B cell (primary cell): Measurements from ENCODE around the gene PRPF39. TPM values are rescaled to one million over a fixed set of nuclear protein-coding genes. Genes with fewer than 3 reads are reported as not detected.

Experiments used
- ATAC-seq: fragments of 200-7000 bp; cut with Tn5 transposase; one replicate; pipeline ENCODE4 v1.10.0; 2021; ENCODE audit warnings: low read depth, mild to moderate bottlenecking, moderate number of reproducible peaks, moderate library complexity
- CTCF ChIA-PET: fragments of 350-600 bp; sonication (Branson Sonifier 250); formaldehyde crosslinking; loops from one replicate; lab custom pipeline; 2021; ENCODE audit warnings: antibody characterized with exemption, inconsistent platforms; lab: Charles Lee
- POLR2A ChIA-PET: fragments of 350-600 bp; sonication (Branson Sonifier 250); formaldehyde crosslinking; loops from one replicate; lab custom pipeline; 2021; ENCODE audit warnings: antibody characterized with exemption; lab: Charles Lee
- DNase-seq: peaks from one replicate; pipeline ENCODE4 v3.0.0; 2013
- H2AFZ ChIP-seq: 2 replicates; pipeline ENCODE4 v1.6.1; 2012; ENCODE audit warnings: mild to moderate bottlenecking, low read depth, low read length; ENCODE audit not compliant: insufficient read depth, poor library complexity, severe bottlenecking
- H3K27ac ChIP-seq, 2 donors: 1 replicate in 1 of 2; 2 replicates in 1 of 2; pipeline ENCODE4 v1.5.1; 2012 to 2013; ENCODE audit warnings: low read length in 2 of 2, mild to moderate bottlenecking in 2 of 2, moderate library complexity in 1 of 2
- H3K27me3 ChIP-seq, 4 experiments: fragments of 200-600 bp in 1 of 4; sonication (generic) in 1 of 4; replicated peaks in 1 of 4; 1 replicate in 2 of 4; 2 replicates in 2 of 4; pipeline versions ENCODE4 v1.6.1 to v1.7.0; 2013 to 2016; ENCODE audit warnings: low read length in 3 of 4, mild to moderate bottlenecking in 2 of 4, mixed read lengths in 1 of 4, moderate library complexity in 1 of 4; ENCODE audit not compliant: insufficient read depth in 4 of 4, control insufficient read depth in 3 of 4; ENCODE audit errors: control extremely low read depth in 1 of 4
- H3K36me3 ChIP-seq, 2 experiments: replicated peaks in 1 of 2; 1 replicate in 1 of 2; 2 replicates in 1 of 2; pipeline versions ENCODE4 v1.6.1 to v1.7.1; 2013; ENCODE audit warnings: low read length in 1 of 2; ENCODE audit not compliant: insufficient read depth in 2 of 2, control insufficient read depth in 1 of 2; ENCODE audit errors: control extremely low read depth in 1 of 2, extremely low read depth in 1 of 2
- H3K4me1 ChIP-seq, 2 donors: fragments of 200-600 bp in 1 of 2; sonication (generic) in 1 of 2; 1 replicate in 1 of 2; 2 replicates in 1 of 2; pipeline versions ENCODE4 v1.5.1 to v1.6.1; 2013 to 2017; ENCODE audit warnings: low read length in 2 of 2; ENCODE audit not compliant: control insufficient read depth in 2 of 2, insufficient read depth in 2 of 2
- H3K4me2 ChIP-seq: replicated peaks from 2 replicates; pipeline ENCODE3; 2012; ENCODE audit warnings: mild to moderate bottlenecking, low read depth, low read length; ENCODE audit not compliant: poor library complexity, severe bottlenecking
- H3K4me3 ChIP-seq, 5 experiments: fragments of 200-600 bp in 1 of 5; sonication (generic) in 1 of 5; 1 replicate in 3 of 5; 2 replicates in 2 of 5; pipeline versions ENCODE4 v1.5.1 to v1.7.0; 2011 to 2016; ENCODE audit warnings: low read length in 4 of 5, mild to moderate bottlenecking in 4 of 5, low read depth in 2 of 5, control low read depth in 1 of 5, moderate library complexity in 1 of 5; ENCODE audit not compliant: insufficient read depth in 1 of 5; ENCODE audit errors: control extremely low read depth in 1 of 5, extremely low read depth in 1 of 5
- H3K79me2 ChIP-seq: fragments of 200-600 bp; sonication (generic); one replicate; pipeline ENCODE4 v1.6.0; 2016; ENCODE audit warnings: low read length; ENCODE audit not compliant: control insufficient read depth, insufficient read depth
- H3K9ac ChIP-seq: fragments of 200-600 bp; sonication (generic); 2 replicates; pipeline ENCODE4 v1.6.1; 2017; ENCODE audit warnings: mild to moderate bottlenecking, low read length, moderate library complexity
- H3K9me3 ChIP-seq, 3 donors: one replicate each; pipeline versions ENCODE4 v1.6.1 to v1.7.1; 2013; ENCODE audit warnings: low read length in 2 of 3; ENCODE audit not compliant: control insufficient read depth in 2 of 3, insufficient read depth in 1 of 3; ENCODE audit errors: control extremely low read depth in 1 of 3
- H4K20me1 ChIP-seq: 2 replicates; pipeline ENCODE4 v1.6.0; 2012; ENCODE audit warnings: mild to moderate bottlenecking, low read length; ENCODE audit not compliant: insufficient read depth, control insufficient read depth, poor library complexity, severe bottlenecking
- H3K27ac Mint-ChIP-seq: one replicate; pipeline ENCODE4 v1.8.0; 2021; ENCODE audit warnings: mixed read lengths
- H3K27me3 Mint-ChIP-seq: one replicate; pipeline ENCODE4 v1.8.0; 2021; ENCODE audit warnings: mixed read lengths
- H3K4me1 Mint-ChIP-seq: one replicate; pipeline ENCODE4 v1.8.0; 2021; ENCODE audit warnings: mixed read lengths
- H3K4me3 Mint-ChIP-seq: one replicate; pipeline ENCODE4 v1.8.0; 2021; ENCODE audit warnings: mixed read lengths
- H3K9me3 Mint-ChIP-seq: one replicate; pipeline ENCODE4 v1.8.0; 2022; ENCODE audit warnings: mixed read lengths; ENCODE audit not compliant: insufficient read depth
- EZH2 ChIP-seq: IDR thresholded peaks from 2 replicates; pipeline ENCODE4 v1.6.1; 2012; ENCODE audit warnings: borderline replicate concordance, low read depth, mild to moderate bottlenecking, moderate library complexity, low read length; ENCODE audit not compliant: insufficient read depth, poor library complexity, severe bottlenecking
- WGBS: methylation state at CpG from one replicate; pipeline ENCODE4 v1.1.5; 2013; ENCODE audit warnings: missing lambda C conversion rate; ENCODE audit not compliant: insufficient coverage; 5-methylcytosine and 5-hydroxymethylcytosine counted together
- intact Hi-C: fragments of 100-400 bp; cut with micrococcal nuclease; formaldehyde crosslinking; loops from one replicate; pipeline ENCODE4 v1.10.0; 2022
- polyA plus RNA-seq: library from polyadenylated mRNA; depleted of rRNA; stranded (reverse); fragments of >200 nt; gene quantifications from 2 replicates; pipeline ENCODE4 v1.2.3, GENCODE V29; 2012
- total RNA-seq, 2 donors: library from RNA; stranded (reverse); fragments of 120-200 nt in 1 of 2; gene quantifications; 1 replicate in 1 of 2; 2 replicates in 1 of 2; pipeline versions ENCODE4 v1.2.3 to v1.2.4, GENCODE V29; 2013 to 2022
- TF ChIP-seq, protein P1 (sequence below): fragments of 200-600 bp; IDR thresholded peaks from one replicate; pipeline ENCODE4 v1.8.0; 2022; ENCODE audit warnings: antibody characterized with exemption, mild to moderate bottlenecking

The PRPF39 gene
- total and polyA plus RNA-seq, 2 donors (not counting 1 experiment from before 2014, with no cell fraction given) = 64.8 to 72.7 TPM

DNA sequence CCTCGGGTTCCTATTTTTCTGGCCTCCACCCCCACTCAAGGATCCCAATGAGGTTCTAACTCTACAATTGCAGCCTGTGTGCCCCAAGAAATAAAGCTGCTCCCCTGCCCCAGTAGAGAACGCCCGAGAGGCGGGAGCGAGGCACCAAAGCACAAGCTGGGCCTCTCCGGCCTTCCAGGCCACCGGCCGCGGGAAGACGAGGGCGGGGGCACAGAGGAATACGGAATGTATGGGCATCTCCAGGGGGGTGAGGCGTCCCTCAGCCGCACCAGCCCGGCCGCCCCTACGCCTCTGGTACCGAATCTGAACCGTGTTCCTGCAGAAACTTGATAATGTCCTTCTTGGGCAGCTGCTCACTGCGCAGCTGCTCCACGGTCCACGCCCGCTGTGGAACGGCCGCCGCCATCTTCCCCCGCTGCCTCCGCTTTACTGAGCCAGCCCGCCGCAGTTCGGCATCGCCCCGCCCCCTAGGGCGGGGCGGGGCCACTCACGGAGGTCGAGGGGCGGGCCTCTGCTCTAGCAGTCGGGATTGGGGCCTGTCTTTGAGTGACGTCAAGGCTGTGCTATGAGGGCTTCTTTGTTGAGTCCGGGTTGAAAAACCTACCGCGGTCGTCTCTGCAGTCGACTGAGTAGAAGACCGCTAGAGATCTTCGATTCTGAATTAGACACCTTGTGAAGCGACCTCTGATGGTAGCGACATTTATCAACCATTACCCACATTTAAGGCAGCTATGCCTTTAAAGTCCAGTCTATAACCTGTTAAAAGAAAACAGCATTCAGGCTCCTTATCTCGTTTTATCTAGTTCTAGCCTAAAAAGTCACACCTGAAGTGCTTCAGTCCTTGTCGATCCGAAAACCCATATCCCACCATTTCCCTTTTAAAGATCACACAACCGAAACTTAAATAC is 50.4 kb downstream of the PRPF39 start, which contains the start of gene FKBP3:
FKBP3 (minus strand) TSS at position 431 of the 908 bp plus-strand sequence; CDS start at position 406, 25 bp downstream.
- no peaks in the 10 kb centered on the region for H3K36me3 ChIP-seq
- peak; percentile 98 for DNase-seq
- Mint-ChIP-seq H3K4me3 (peak within 1 kb of the TSS; percentile 94), H3K9me3 (no peaks in the 10 kb centered on the region), H3K4me1 (peaks cover 41% of the 10 kb centered on the region), H3K27me3 (no peaks in the 10 kb centered on the region), H3K27ac (peak within 1 kb of the TSS; percentile 99)
- intact Hi-C loops = loop anchor here (1.0 to 5.0 kb wide), 5 partner anchors 37 to 237 kb away; partner anchors contain the start of genes MIS18BP1, PRPF39 and TOGARAM1
- TF ChIP-seq, protein P1, sequence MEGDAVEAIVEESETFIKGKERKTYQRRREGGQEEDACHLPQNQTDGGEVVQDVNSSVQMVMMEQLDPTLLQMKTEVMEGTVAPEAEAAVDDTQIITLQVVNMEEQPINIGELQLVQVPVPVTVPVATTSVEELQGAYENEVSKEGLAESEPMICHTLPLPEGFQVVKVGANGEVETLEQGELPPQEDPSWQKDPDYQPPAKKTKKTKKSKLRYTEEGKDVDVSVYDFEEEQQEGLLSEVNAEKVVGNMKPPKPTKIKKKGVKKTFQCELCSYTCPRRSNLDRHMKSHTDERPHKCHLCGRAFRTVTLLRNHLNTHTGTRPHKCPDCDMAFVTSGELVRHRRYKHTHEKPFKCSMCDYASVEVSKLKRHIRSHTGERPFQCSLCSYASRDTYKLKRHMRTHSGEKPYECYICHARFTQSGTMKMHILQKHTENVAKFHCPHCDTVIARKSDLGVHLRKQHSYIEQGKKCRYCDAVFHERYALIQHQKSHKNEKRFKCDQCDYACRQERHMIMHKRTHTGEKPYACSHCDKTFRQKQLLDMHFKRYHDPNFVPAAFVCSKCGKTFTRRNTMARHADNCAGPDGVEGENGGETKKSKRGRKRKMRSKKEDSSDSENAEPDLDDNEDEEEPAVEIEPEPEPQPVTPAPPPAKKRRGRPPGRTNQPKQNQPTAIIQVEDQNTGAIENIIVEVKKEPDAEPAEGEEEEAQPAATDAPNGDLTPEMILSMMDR = no peak
- no peak for TF ChIP-seq EZH2
- peak within 1 kb of the TSS; percentile 93 for H3K4me2 ChIP-seq
- peaks cover 53% of the 10 kb centered on the region for H3K79me2 ChIP-seq
- no peaks in the 10 kb centered on the region for H3K27me3 ChIP-seq
- ATAC-seq = peak; percentile 93
- ChIA-PET POLR2A (interaction anchor here (0.7 to 3.0 kb wide), 4 partner anchors 114 to 172 kb away, joined by 3 to 15 read pairs (median 6); partner anchors contain the start of genes KLHL28, MIS18BP1 and TOGARAM1), CTCF (interaction anchor here (0.6 to 1.9 kb wide), 8 partner anchors 49 to 220 kb away, joined by 3 to 8 read pairs (median 3); partner anchors contain the start of genes KLHL28, MIS18BP1 and TOGARAM1)
- H2AFZ ChIP-seq = peak within 1 kb of the TSS; percentile 99
- peak within 1 kb of the TSS; percentile 79 to 99 (median 90) for H3K4me3 ChIP-seq
- H3K9ac ChIP-seq = peak within 1 kb of the TSS; percentile 97
- 0% methylated on average over 53 of the region's 53 CpGs for WGBS
- peaks cover 23 to 27% of the 10 kb centered on the region in 2 donors for H3K4me1 ChIP-seq
- no peaks in the 10 kb centered on the region for H4K20me1 ChIP-seq
- H3K9me3 ChIP-seq = no peaks in the 10 kb centered on the region
- H3K27ac ChIP-seq = peak within 1 kb of the TSS; percentile 85 to 91
